CD4-positive, alpha-beta T cell treated with Interleukin-15 for 1 hour (primary cell): ENCODE results near the gene ZNF236.
A peak's percentile ranks its signal among the peaks of the same experiment; 100 is the strongest.

Experiments
- DNase-seq: peaks from one replicate; pipeline ENCODE4 v3.0.0-alpha.2; 2020

Gene ZNF236

GRCh38 chr18:76821875-76822505 is 367 bp upstream of the ZNF236 start:
- DNase-seq, result peak; percentile 67

GRCh38 chr18:76823161-76823538 is 793 bp downstream of the ZNF236 start:
- DNase-seq, result no peak

- no peak for DNase-seq
Measured at GRCh38 chr18:76823587-76824011, 1.2 kb downstream of the ZNF236 start.

- no peak for DNase-seq
Measured at GRCh38 chr18:76824145-76824676, 1.9 kb downstream of the ZNF236 start.

GRCh38 chr18:76824754-76825153 is 2.4 kb downstream of the ZNF236 start:
- DNase-seq, result no peak

- DNase-seq, result no peak
Measured at GRCh38 chr18:76827205-76828200, 5.1 kb downstream of the ZNF236 start.

GRCh38 chr18:76834379-76834778 is 12.0 kb downstream of the ZNF236 start:
- no peak for DNase-seq

- DNase-seq, result no peak
Measured at GRCh38 chr18:76835380-76835779, 13.0 kb downstream of the ZNF236 start.

- DNase-seq, result no peak
Measured at GRCh38 chr18:76837071-76837470, 14.7 kb downstream of the ZNF236 start.

- DNase-seq, result no peak
Measured at GRCh38 chr18:76838182-76838581, 15.8 kb downstream of the ZNF236 start.

- DNase-seq, result no peak
Measured at GRCh38 chr18:76839086-76839794, 16.9 kb downstream of the ZNF236 start.

- DNase-seq, result no peak
Measured at GRCh38 chr18:76842837-76843530, 20.6 kb downstream of the ZNF236 start.

GRCh38 chr18:76844144-76844543 is 21.8 kb downstream of the ZNF236 start:
- no peak for DNase-seq

GRCh38 chr18:76844742-76845477 is 22.6 kb downstream of the ZNF236 start:
- no peak for DNase-seq

GRCh38 chr18:76846217-76846616 is 23.9 kb downstream of the ZNF236 start:
- no peak for DNase-seq

- DNase-seq, result no peak
Measured at GRCh38 chr18:76847916-76848315, 25.6 kb downstream of the ZNF236 start.

GRCh38 chr18:76850112-76850511 is 27.8 kb downstream of the ZNF236 start:
- no peak for DNase-seq

- DNase-seq, result no peak
Measured at GRCh38 chr18:76855594-76855993, 33.2 kb downstream of the ZNF236 start.

- no peak for DNase-seq
Measured at GRCh38 chr18:76857476-76857875, 35.1 kb downstream of the ZNF236 start.

- no peak for DNase-seq
Measured at GRCh38 chr18:76859474-76860339, 37.4 kb downstream of the ZNF236 start.

GRCh38 chr18:76860411-76860810 is 38.1 kb downstream of the ZNF236 start:
- DNase-seq, result no peak
